ENCODE results near the gene PYDC1. TPM values are rescaled to one million over a fixed set of nuclear protein-coding genes. Genes with fewer than 3 reads are reported as not detected.
"Not testable (repeated sequence)": the region's sequence is repeated elsewhere in the genome, so short reads cannot be mapped to it uniquely, and the experiment has no call there.

The PYDC1 gene
- total RNA-seq, 3 donors from 2014 or later: not detected

- Histone ChIP-seq H3K4me3 (peak within 1 kb of the TSS; percentile 74 to 98 (median 83)), H3K27me3 (no peaks in the 10 kb centered on the region), H3K27ac (peak within 1 kb of the TSS; percentile 23 to 79), H3K4me1 (peaks cover 8% of the 10 kb centered on the region in 2 donors), H3K36me3 (no peaks in the 10 kb centered on the region), H3K9me3 (no peaks in the 10 kb centered on the region)
- intact Hi-C loops (cut with DNase I; ENCODE audit: low total_unique reads): no loop called here
- no peak for DNase-seq (ENCODE audit: low spot score in 2 of 2)
- TF ChIP-seq POLR2AphosphoS5 (IDR thresholded peaks at IDR 0.05) (no peak), CTCF (IDR thresholded peaks at IDR 0.05) (no peak), POLR2A (IDR thresholded peaks at IDR 0.05) (no peak)
Measured at GRCh38 chr16:31202414-31203375, 14.2 kb downstream of the PYDC1 start, which contains the start of gene PYCARD. TSS of gene PYCARD (minus strand) at chr16:31202760. CDS start at chr16:31202690, 70 bp downstream.

GRCh38 chr16:31201582-31202413 is 15.1 kb downstream of the PYDC1 start:
- no peak for DNase-seq (ENCODE audit: low spot score in 2 of 2)
- Histone ChIP-seq H3K4me3 (peak overlapping the region; percentile 74 to 98 (median 83)), H3K27me3 (no peaks in the 10 kb centered on the region), H3K9me3 (no peaks in the 10 kb centered on the region), H3K27ac (peak overlapping the region; percentile 23 to 79), H3K4me1 (peaks cover 8% of the 10 kb centered on the region in 2 donors), H3K36me3 (no peaks in the 10 kb centered on the region)
- TF ChIP-seq POLR2AphosphoS5 (IDR thresholded peaks at IDR 0.05): no peak
- TF ChIP-seq CTCF (IDR thresholded peaks at IDR 0.05): no peak
- TF ChIP-seq POLR2A (IDR thresholded peaks at IDR 0.05): no peak
- intact Hi-C loops (cut with DNase I; ENCODE audit: low total_unique reads): no loop called here

- Histone ChIP-seq H3K36me3 (no peaks in the 10 kb centered on the region), H3K27ac (peak overlapping the region in 1 of 2 donors; percentile 79), H3K4me3 (peak overlapping the region in 2 of 3 donors; percentile 83 to 98), H3K27me3 (no peaks in the 10 kb centered on the region), H3K9me3 (no peaks in the 10 kb centered on the region), H3K4me1 (peaks cover 8% of the 10 kb centered on the region in 2 donors)
- DNase-seq (ENCODE audit: low spot score in 2 of 2): no peak
- TF ChIP-seq POLR2AphosphoS5 (IDR thresholded peaks at IDR 0.05) (no peak), CTCF (IDR thresholded peaks at IDR 0.05) (no peak), POLR2A (IDR thresholded peaks at IDR 0.05) (no peak)
- intact Hi-C loops (cut with DNase I; ENCODE audit: low total_unique reads): no loop called here
Measured at GRCh38 chr16:31200821-31201568, 15.9 kb downstream of the PYDC1 start.

GRCh38 chr16:31200111-31200510 is 16.8 kb downstream of the PYDC1 start:
- H3K27ac ChIP-seq; H3K27me3 ChIP-seq; H3K36me3 ChIP-seq; H3K4me3 ChIP-seq; intact Hi-C loops (cut with DNase I; ENCODE audit: low total_unique reads); H3K4me1 ChIP-seq; DNase-seq (ENCODE audit: low spot score in 2 of 2); H3K9me3 ChIP-seq: not testable (repeated sequence)

GRCh38 chr16:31199430-31200041 is 17.4 kb downstream of the PYDC1 start:
- no peak for DNase-seq (ENCODE audit: low spot score in 2 of 2)
- TF ChIP-seq POLR2AphosphoS5 (IDR thresholded peaks at IDR 0.05) (no peak), CTCF (IDR thresholded peaks at IDR 0.05) (no peak), POLR2A (IDR thresholded peaks at IDR 0.05) (no peak)
- Histone ChIP-seq H3K36me3 (no peaks in the 10 kb centered on the region), H3K27ac (no peak overlapping the region), H3K27me3 (no peaks in the 10 kb centered on the region), H3K4me3 (no peak overlapping the region), H3K4me1 (peaks cover 8% of the 10 kb centered on the region in 2 donors), H3K9me3 (no peaks in the 10 kb centered on the region)
- intact Hi-C loops (cut with DNase I; ENCODE audit: low total_unique reads): no loop called here

All from breast epithelium (tissue), 4 donors.